DMS79 (cell line): Measurements from ENCODE around the gene SF3B6.

ENCODE experiments used
- DNase-seq: peaks from one replicate; lab custom pipeline; 2025; lab: John Stamatoyannopoulos, UW

SF3B6 gene

DNA sequence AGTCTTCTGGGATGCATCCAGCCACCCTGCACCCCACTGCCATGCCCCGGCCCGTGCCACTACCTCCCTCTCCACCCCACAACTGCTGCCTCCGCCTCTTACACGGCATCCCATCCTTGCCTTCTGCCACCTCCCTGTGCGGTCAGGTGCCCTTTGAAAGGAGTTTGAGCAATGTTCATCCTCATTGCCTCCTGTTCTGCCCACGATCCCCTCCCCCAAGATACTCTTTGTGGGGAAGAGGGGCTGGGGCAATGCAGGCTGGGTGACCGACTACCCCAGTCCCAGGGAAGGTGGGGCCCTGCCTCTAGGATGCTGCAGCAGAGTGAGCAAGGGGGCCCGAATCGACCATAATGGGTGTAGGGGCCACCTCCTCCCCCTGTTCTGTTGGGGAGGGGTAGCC, 57.9 kb downstream of the SF3B6 start:
- no peak for DNase-seq

DNA sequence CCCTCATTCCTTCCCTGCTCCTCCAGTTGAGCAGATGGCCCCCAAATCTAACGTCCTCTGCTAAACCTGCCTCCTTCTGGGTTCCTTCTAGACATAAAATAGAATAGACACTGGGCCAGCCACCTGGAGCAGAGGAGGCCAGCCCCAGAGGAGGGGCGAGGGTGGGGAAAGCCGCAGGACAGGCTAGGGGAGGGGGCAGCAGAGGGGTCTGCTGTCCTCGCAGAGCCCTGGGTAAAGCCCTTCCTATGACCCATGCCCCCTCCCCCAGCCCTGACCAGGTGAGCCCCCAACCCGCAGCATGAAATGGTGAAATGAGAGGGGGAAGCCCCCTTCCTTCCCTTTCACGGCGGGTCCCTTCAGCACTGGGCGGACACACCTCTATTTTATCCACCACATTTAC, 58.4 kb downstream of the SF3B6 start:
- DNase-seq: no peak
